DMS153 (cell line): Measurements from ENCODE around the gene RAB9A.

Experiments
- DNase-seq: peaks from one replicate; lab custom pipeline; 2025; lab: John Stamatoyannopoulos, UW

Gene RAB9A

DNA sequence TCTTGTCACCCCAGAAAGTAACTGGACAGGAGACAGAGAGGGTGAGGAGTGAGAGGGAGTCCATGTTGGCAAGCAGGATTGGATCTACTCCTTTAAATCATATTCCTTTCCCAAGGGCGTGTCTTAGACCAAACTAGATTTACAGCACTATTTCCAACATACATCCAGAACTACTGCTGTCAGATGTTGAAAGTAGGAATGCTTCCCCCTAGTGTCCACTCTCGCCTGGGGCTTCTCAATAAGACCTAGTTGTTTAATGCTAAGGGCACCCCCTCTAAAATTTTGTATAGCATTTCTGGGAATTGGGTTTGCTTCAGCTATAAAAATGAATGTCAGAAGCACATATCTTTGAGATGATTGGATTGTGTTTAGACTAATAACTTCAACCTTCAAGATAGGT lies 58.9 kb downstream of the RAB9A start:
- no peak for DNase-seq

DNA sequence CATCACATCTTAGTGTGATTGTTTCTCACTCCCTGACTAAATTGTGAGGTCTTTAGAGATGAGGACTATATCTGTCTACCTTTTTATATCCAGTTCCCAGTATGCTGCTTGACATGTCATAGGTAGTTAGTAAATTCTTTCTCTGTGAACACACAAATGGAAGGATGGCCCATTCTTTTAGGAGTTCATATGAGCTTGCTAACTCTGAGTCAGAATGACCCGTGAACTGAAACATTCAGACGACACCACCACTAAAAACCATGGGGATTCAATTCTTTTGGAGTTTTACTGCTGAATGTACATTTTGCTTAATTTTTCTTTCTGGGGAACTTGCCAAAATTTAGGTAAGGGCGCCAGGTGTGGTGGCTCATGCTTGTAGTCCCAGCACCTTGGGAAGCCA lies 59.6 kb downstream of the RAB9A start:
- DNase-seq = no peak

GRCh38 chrX:13750204-13750603 lies 61.3 kb downstream of the RAB9A start:
- DNase-seq = peak; percentile 14

GRCh38 chrX:13750812-13751211 lies 61.9 kb downstream of the RAB9A start:
- no peak for DNase-seq

DNA sequence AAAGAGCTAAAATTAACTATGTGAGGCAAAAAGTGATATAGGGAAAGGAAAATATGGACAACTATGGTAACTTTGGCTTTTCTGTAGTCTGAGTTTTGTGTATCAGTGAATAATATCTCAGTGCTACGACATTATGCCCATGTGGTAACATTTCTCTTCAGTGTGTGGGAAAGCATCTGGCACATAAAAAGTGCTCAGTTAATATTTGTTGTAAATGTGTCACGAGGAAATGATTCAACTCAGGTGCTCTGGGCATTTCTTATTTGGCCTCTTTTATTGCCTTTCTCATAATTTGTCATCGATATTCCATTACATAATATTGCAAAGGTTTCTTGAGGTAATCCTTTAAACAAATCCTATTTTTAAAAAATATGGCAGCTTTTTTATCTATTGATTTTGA lies 63.2 kb downstream of the RAB9A start:
- DNase-seq = no peak

GRCh38 chrX:13752646-13753045 lies 63.7 kb downstream of the RAB9A start:
- DNase-seq = no peak

GRCh38 chrX:13754765-13755164 lies 65.8 kb downstream of the RAB9A start:
- no peak for DNase-seq

DNA sequence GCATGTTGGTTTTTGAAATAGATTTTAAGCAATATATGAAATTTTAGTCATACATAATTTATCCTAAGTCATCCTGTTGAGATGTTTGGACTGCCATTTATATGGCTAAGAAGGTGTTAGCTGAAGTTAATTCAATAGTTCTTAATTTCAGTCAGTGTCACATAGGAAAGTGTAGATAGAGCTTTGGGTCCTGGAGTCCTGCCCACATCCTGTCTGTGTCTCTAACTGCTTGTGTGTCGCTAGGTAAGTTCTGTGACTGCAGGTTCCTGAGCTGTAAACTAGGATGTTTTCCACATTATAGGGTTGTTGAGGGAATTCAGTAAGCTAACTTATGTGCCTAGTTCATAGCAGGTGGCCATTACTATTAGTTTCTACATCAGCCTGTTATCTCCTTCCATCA lies 66.3 kb downstream of the RAB9A start:
- DNase-seq = no peak

GRCh38 chrX:13756381-13756780 lies 67.5 kb downstream of the RAB9A start:
- DNase-seq = no peak

- no peak for DNase-seq
These were observed 70.3 kb downstream of the RAB9A start for GRCh38 chrX:13759152-13759718.
